ENCODE data around the gene NLRC5. TPM values are rescaled to one million over a fixed set of nuclear protein-coding genes. Genes with fewer than 3 reads are reported as not detected.

NLRC5 gene
- total RNA-seq, 3 donors from 2014 or later: 18.4 to 34.4 (median 24.1) TPM

- no peaks in the 10 kb centered on the region for H3K27me3 ChIP-seq
- H3K36me3 ChIP-seq: peaks cover 7% of the 10 kb centered on the region
- DNase-seq (ENCODE audit: low spot score in 2 of 2): no peak
- H3K27ac ChIP-seq: no peak overlapping the region
- TF ChIP-seq POLR2A (IDR thresholded peaks at IDR 0.05) (no peak), CTCF (IDR thresholded peaks at IDR 0.05) (no peak), POLR2AphosphoS5 (IDR thresholded peaks at IDR 0.05) (no peak)
- H3K4me1 ChIP-seq: no peaks in the 10 kb centered on the region
- H3K4me3 ChIP-seq: no peak overlapping the region
- no peaks in the 10 kb centered on the region for H3K9me3 ChIP-seq
- intact Hi-C loops (cut with DNase I; ENCODE audit: low total_unique reads): no loop called here
Observed at GRCh38 chr16:56947604-56947995, 41.8 kb upstream of the NLRC5 start.

GRCh38 chr16:56948234-56948633, 41.1 kb upstream of the NLRC5 start:
- TF ChIP-seq POLR2A (IDR thresholded peaks at IDR 0.05): no peak
- no peak for TF ChIP-seq CTCF (IDR thresholded peaks at IDR 0.05)
- TF ChIP-seq POLR2AphosphoS5 (IDR thresholded peaks at IDR 0.05): no peak
- no peaks in the 10 kb centered on the region for H3K9me3 ChIP-seq
- H3K4me3 ChIP-seq: no peak overlapping the region
- H3K4me1 ChIP-seq: no peaks in the 10 kb centered on the region
- H3K27me3 ChIP-seq: no peaks in the 10 kb centered on the region
- intact Hi-C loops (cut with DNase I; ENCODE audit: low total_unique reads): no loop called here
- no peak overlapping the region for H3K27ac ChIP-seq
- peaks cover 6% of the 10 kb centered on the region for H3K36me3 ChIP-seq
- no peak for DNase-seq (ENCODE audit: low spot score in 2 of 2)

- no peak for DNase-seq (ENCODE audit: low spot score in 2 of 2)
- H3K36me3 ChIP-seq: no peaks in the 10 kb centered on the region
- H3K27me3 ChIP-seq: no peaks in the 10 kb centered on the region
- H3K27ac ChIP-seq: no peak overlapping the region
- H3K4me1 ChIP-seq: no peaks in the 10 kb centered on the region
- H3K9me3 ChIP-seq: no peaks in the 10 kb centered on the region
- no peak for TF ChIP-seq POLR2A (IDR thresholded peaks at IDR 0.05)
- TF ChIP-seq CTCF (IDR thresholded peaks at IDR 0.05): no peak
- TF ChIP-seq POLR2AphosphoS5 (IDR thresholded peaks at IDR 0.05): no peak
- H3K4me3 ChIP-seq: no peak overlapping the region
- intact Hi-C loops (cut with DNase I; ENCODE audit: low total_unique reads): no loop called here
Observed at GRCh38 chr16:56950051-56950450, 39.3 kb upstream of the NLRC5 start.

GRCh38 chr16:56950455-56950854, 38.9 kb upstream of the NLRC5 start:
- Histone ChIP-seq H3K27me3 (no peaks in the 10 kb centered on the region), H3K27ac (no peak overlapping the region), H3K9me3 (no peaks in the 10 kb centered on the region), H3K4me3 (no peak overlapping the region), H3K36me3 (no peaks in the 10 kb centered on the region), H3K4me1 (no peaks in the 10 kb centered on the region)
- intact Hi-C loops (cut with DNase I; ENCODE audit: low total_unique reads): no loop called here
- no peak for TF ChIP-seq POLR2AphosphoS5 (IDR thresholded peaks at IDR 0.05)
- TF ChIP-seq CTCF (IDR thresholded peaks at IDR 0.05): no peak
- DNase-seq (ENCODE audit: low spot score in 2 of 2): no peak

GRCh38 chr16:56950881-56951771, 38.2 kb upstream of the NLRC5 start:
- H3K9me3 ChIP-seq: no peaks in the 10 kb centered on the region
- no peaks in the 10 kb centered on the region for H3K27me3 ChIP-seq
- H3K4me3 ChIP-seq: no peak overlapping the region
- TF ChIP-seq POLR2A (IDR thresholded peaks at IDR 0.05) (no peak), CTCF (IDR thresholded peaks at IDR 0.05) (peak in 2 of 3 donors; percentile 38 to 42)
- DNase-seq (ENCODE audit: low spot score in 2 of 2): no peak
- H3K36me3 ChIP-seq: no peaks in the 10 kb centered on the region
- intact Hi-C loops (cut with DNase I; ENCODE audit: low total_unique reads): no loop called here
- H3K27ac ChIP-seq: no peak overlapping the region
- no peaks in the 10 kb centered on the region for H3K4me1 ChIP-seq
